ENCODE results near the gene STAC. TPM values are rescaled to one million over a fixed set of nuclear protein-coding genes. Genes with fewer than 3 reads are reported as not detected.
"Not testable (repeated sequence)": the region's sequence is repeated elsewhere in the genome, so short reads cannot be mapped to it uniquely, and the experiment has no call there.

STAC gene
- polyA plus RNA-seq, 4 donors = 0.52 to 1.1 TPM; not detected in 2

DNA sequence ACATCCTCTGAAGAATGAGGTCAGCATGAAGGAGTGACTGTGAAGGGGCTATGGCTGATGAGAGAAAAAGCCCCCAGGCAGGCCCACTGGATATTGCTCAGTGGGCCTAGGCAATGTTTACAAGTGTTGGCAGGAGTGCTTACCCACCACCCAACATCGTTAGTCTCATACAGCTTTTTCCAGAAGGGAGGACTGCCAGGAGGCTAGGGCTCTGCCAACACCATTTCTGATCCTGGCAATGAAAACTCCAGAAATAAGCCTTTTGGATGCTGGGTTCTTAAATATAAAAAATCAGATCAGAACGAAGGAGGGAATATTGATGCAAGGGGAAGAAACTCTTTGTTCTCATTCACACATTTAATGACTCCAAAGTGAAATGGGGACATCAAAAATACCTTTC lies 194.9 kb downstream of the STAC start:
- DNase-seq = no peak
- Histone ChIP-seq H3K9me3 (ENCODE audit: control insufficient read depth in 2 of 2, insufficient read depth in 1 of 2, low read depth in 1 of 2, low read length in 1 of 2) (peaks cover 0 to 13% of the 10 kb centered on the region in 2 donors), H3K36me3 (ENCODE audit: control insufficient read depth in 3 of 3, insufficient read depth in 2 of 3, low read depth in 1 of 3, low read length in 3 of 3) (no peaks in the 10 kb centered on the region), H3K27me3 (ENCODE audit: control insufficient read depth in 3 of 3, insufficient read depth in 3 of 3, low read length in 3 of 3) (no peaks in the 10 kb centered on the region), H3K27ac (ENCODE audit: low read depth in 1 of 3, low read length in 2 of 3) (no peak overlapping the region), H3K4me3 (ENCODE audit: low read depth in 1 of 3, low read length in 3 of 3) (no peak overlapping the region), H3K4me1 (ENCODE audit: control insufficient read depth in 3 of 3, insufficient read depth in 2 of 3, low read depth in 1 of 3, low read length in 2 of 3) (no peaks in the 10 kb centered on the region)
- 53 to 73% (median 65%) methylated on average over 2 of the region's 2 CpGs for WGBS, 3 donors
- FAIRE-seq = no peak

DNA sequence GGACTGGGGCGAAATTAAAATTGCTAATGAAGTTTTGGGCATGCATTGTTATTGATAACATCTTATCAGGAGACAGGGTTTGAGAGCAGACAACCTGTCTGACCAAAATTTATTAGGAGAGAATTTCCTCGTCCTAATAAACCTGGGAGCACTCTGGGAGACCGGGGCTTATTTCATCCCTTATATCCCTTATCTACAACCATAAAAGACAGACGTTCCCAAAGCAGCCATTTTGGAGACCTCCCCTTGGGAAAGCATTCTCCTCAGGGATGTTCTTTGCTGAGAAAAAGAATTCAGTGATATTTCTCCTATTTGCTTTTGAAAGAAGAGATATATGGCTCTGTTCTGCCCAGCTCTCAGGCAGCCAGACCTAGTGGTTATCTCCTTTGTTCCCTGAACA lies 198.1 kb downstream of the STAC start:
- not testable (repeated sequence) for FAIRE-seq; H3K27ac ChIP-seq (ENCODE audit: low read depth in 1 of 3, low read length in 2 of 3); H3K4me3 ChIP-seq (ENCODE audit: low read depth in 1 of 3, low read length in 3 of 3); H3K4me1 ChIP-seq (ENCODE audit: control insufficient read depth in 3 of 3, insufficient read depth in 2 of 3, low read depth in 1 of 3, low read length in 2 of 3); H3K36me3 ChIP-seq (ENCODE audit: control insufficient read depth in 3 of 3, insufficient read depth in 2 of 3, low read depth in 1 of 3, low read length in 3 of 3); DNase-seq; H3K27me3 ChIP-seq (ENCODE audit: control insufficient read depth in 3 of 3, insufficient read depth in 3 of 3, low read length in 3 of 3)
- H3K9me3 ChIP-seq (ENCODE audit: control insufficient read depth in 2 of 2, insufficient read depth in 1 of 2, low read depth in 1 of 2, low read length in 1 of 2) = peaks cover 0 to 27% of the 10 kb centered on the region in 2 donors
- whole genome bisulfite sequencing, 3 donors = 70 to 80% (median 78%) methylated on average over 4 of the region's 4 CpGs

- no peaks in the 10 kb centered on the region for H3K27me3 ChIP-seq (ENCODE audit: control insufficient read depth in 3 of 3, insufficient read depth in 3 of 3, low read length in 3 of 3)
- H3K9me3 ChIP-seq (ENCODE audit: control insufficient read depth in 2 of 2, insufficient read depth in 1 of 2, low read depth in 1 of 2, low read length in 1 of 2) = peaks cover 0 to 23% of the 10 kb centered on the region in 2 donors
- H3K27ac ChIP-seq (ENCODE audit: low read depth in 1 of 3, low read length in 2 of 3) = no peak overlapping the region
- FAIRE-seq (no peak), DNase-seq (no peak)
- no peaks in the 10 kb centered on the region for H3K4me1 ChIP-seq (ENCODE audit: control insufficient read depth in 3 of 3, insufficient read depth in 2 of 3, low read depth in 1 of 3, low read length in 2 of 3)
- WGBS, 3 donors = 36 to 50% (median 37%) methylated on average over 1 of the region's 1 CpG
- H3K4me3 ChIP-seq (ENCODE audit: low read depth in 1 of 3, low read length in 3 of 3) = no peak overlapping the region
- no peaks in the 10 kb centered on the region for H3K36me3 ChIP-seq (ENCODE audit: control insufficient read depth in 3 of 3, insufficient read depth in 2 of 3, low read depth in 1 of 3, low read length in 3 of 3)
Measured at GRCh38 chr3:36579746-36580145, 199.4 kb downstream of the STAC start.

- H3K27ac ChIP-seq (ENCODE audit: low read depth in 1 of 3, low read length in 2 of 3) = no peak overlapping the region
- H3K36me3 ChIP-seq (ENCODE audit: control insufficient read depth in 3 of 3, insufficient read depth in 2 of 3, low read depth in 1 of 3, low read length in 3 of 3) = no peaks in the 10 kb centered on the region
- no peak for FAIRE-seq
- DNase-seq = no peak
- 53 to 70% (median 64%) methylated on average over 2 of the region's 2 CpGs for WGBS, 3 donors
- H3K27me3 ChIP-seq (ENCODE audit: control insufficient read depth in 3 of 3, insufficient read depth in 3 of 3, low read length in 3 of 3) = no peaks in the 10 kb centered on the region
- peaks cover 0 to 26% of the 10 kb centered on the region in 2 donors for H3K9me3 ChIP-seq (ENCODE audit: control insufficient read depth in 2 of 2, insufficient read depth in 1 of 2, low read depth in 1 of 2, low read length in 1 of 2)
- H3K4me1 ChIP-seq (ENCODE audit: control insufficient read depth in 3 of 3, insufficient read depth in 2 of 3, low read depth in 1 of 3, low read length in 2 of 3) = no peaks in the 10 kb centered on the region
- H3K4me3 ChIP-seq (ENCODE audit: low read depth in 1 of 3, low read length in 3 of 3) = no peak overlapping the region
Measured at GRCh38 chr3:36580716-36581115, 200.4 kb downstream of the STAC start.

DNA sequence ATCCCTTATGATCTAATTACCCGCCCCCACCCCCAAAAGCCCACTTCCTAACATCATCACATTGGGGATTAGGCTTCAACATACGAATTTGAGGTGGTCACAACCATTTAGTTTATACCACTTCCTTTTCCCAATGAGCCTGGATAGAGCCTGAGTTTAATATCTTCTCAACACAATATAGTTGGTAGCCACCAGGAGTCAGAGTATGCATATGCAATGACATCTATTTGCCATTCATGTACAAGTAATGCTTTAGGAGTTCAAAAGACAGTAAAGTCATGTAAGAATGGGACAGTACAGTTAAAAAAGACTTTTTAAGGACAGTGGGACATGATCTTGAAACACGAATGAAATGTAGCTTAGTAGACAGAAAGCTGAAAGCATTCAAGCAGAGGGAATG lies 211.7 kb downstream of the STAC start:
- 54 to 72% (median 58%) methylated on average over 3 of the region's 3 CpGs for WGBS, 3 donors
- H3K36me3 ChIP-seq (ENCODE audit: control insufficient read depth in 3 of 3, insufficient read depth in 2 of 3, low read depth in 1 of 3, low read length in 3 of 3) = no peaks in the 10 kb centered on the region
- no peaks in the 10 kb centered on the region for H3K4me1 ChIP-seq (ENCODE audit: control insufficient read depth in 3 of 3, insufficient read depth in 2 of 3, low read depth in 1 of 3, low read length in 2 of 3)
- DNase-seq (no peak), FAIRE-seq (no peak)
- no peak overlapping the region for H3K4me3 ChIP-seq (ENCODE audit: low read depth in 1 of 3, low read length in 3 of 3)
- no peaks in the 10 kb centered on the region for H3K27me3 ChIP-seq (ENCODE audit: control insufficient read depth in 3 of 3, insufficient read depth in 3 of 3, low read length in 3 of 3)
- H3K9me3 ChIP-seq (ENCODE audit: control insufficient read depth in 2 of 2, insufficient read depth in 1 of 2, low read depth in 1 of 2, low read length in 1 of 2) = no peaks in the 10 kb centered on the region
- H3K27ac ChIP-seq (ENCODE audit: low read depth in 1 of 3, low read length in 2 of 3) = no peak overlapping the region

GRCh38 chr3:36595511-36595910 lies 215.2 kb downstream of the STAC start:
- Histone ChIP-seq H3K27me3 (ENCODE audit: control insufficient read depth in 3 of 3, insufficient read depth in 3 of 3, low read length in 3 of 3) (no peaks in the 10 kb centered on the region), H3K36me3 (ENCODE audit: control insufficient read depth in 3 of 3, insufficient read depth in 2 of 3, low read depth in 1 of 3, low read length in 3 of 3) (no peaks in the 10 kb centered on the region), H3K9me3 (ENCODE audit: control insufficient read depth in 2 of 2, insufficient read depth in 1 of 2, low read depth in 1 of 2, low read length in 1 of 2) (no peaks in the 10 kb centered on the region), H3K4me3 (ENCODE audit: low read depth in 1 of 3, low read length in 3 of 3) (no peak overlapping the region), H3K27ac (ENCODE audit: low read depth in 1 of 3, low read length in 2 of 3) (no peak overlapping the region), H3K4me1 (ENCODE audit: control insufficient read depth in 3 of 3, insufficient read depth in 2 of 3, low read depth in 1 of 3, low read length in 2 of 3) (no peaks in the 10 kb centered on the region)
- 78 to 85% (median 85%) methylated on average over 1 of the region's 1 CpG for WGBS, 3 donors
- DNase-seq = no peak
- FAIRE-seq = no peak

DNA sequence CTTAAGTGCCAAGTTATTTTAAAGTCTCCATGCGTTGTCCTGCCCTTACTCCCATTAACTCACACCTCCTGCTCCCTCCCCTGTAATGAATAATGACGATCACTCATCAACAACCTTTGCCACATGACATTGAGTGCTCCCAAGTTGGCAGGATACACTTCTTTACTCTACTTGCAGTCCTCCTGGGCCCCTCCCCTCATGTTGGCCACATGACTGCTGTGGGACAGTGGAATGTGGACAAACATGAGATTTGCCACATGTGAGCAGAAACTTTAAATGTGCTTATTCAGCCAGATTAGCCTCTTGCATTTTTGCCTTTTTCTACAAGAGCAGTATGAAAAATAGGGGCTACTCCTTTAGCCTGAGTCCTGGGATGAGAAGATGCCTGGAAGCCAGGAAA lies 216.1 kb downstream of the STAC start:
- no peaks in the 10 kb centered on the region for H3K36me3 ChIP-seq (ENCODE audit: control insufficient read depth in 3 of 3, insufficient read depth in 2 of 3, low read depth in 1 of 3, low read length in 3 of 3)
- H3K9me3 ChIP-seq (ENCODE audit: control insufficient read depth in 2 of 2, insufficient read depth in 1 of 2, low read depth in 1 of 2, low read length in 1 of 2) = no peaks in the 10 kb centered on the region
- no peak overlapping the region for H3K27ac ChIP-seq (ENCODE audit: low read depth in 1 of 3, low read length in 2 of 3)
- no peaks in the 10 kb centered on the region for H3K27me3 ChIP-seq (ENCODE audit: control insufficient read depth in 3 of 3, insufficient read depth in 3 of 3, low read length in 3 of 3)
- no peak overlapping the region for H3K4me3 ChIP-seq (ENCODE audit: low read depth in 1 of 3, low read length in 3 of 3)
- FAIRE-seq (no peak), DNase-seq (no peak)
- 68 to 81% (median 69%) methylated on average over 2 of the region's 2 CpGs for WGBS, 3 donors
- no peaks in the 10 kb centered on the region for H3K4me1 ChIP-seq (ENCODE audit: control insufficient read depth in 3 of 3, insufficient read depth in 2 of 3, low read depth in 1 of 3, low read length in 2 of 3)

DNA sequence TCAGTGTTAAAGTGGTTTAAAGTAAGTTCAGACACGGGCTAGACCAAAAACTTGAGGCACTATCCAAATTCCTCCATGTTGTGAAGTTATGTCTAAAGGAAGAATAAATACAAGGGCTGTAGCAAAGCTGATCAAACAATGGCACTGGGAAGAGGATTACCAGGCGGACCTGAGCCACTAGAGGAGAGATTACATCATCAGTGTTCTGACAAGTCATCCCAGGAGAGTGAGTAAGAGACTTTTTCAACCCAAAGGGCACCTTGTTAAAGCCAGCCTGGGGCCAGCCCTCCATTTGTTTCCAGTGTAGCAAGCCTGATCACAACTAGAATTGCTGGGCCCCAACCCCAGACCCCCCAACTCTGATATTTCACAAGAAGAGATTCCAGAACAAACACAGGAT lies 217.1 kb downstream of the STAC start:
- no peaks in the 10 kb centered on the region for H3K4me1 ChIP-seq (ENCODE audit: control insufficient read depth in 3 of 3, insufficient read depth in 2 of 3, low read depth in 1 of 3, low read length in 2 of 3)
- FAIRE-seq = no peak
- H3K9me3 ChIP-seq (ENCODE audit: control insufficient read depth in 2 of 2, insufficient read depth in 1 of 2, low read depth in 1 of 2, low read length in 1 of 2) = no peaks in the 10 kb centered on the region
- H3K27me3 ChIP-seq (ENCODE audit: control insufficient read depth in 3 of 3, insufficient read depth in 3 of 3, low read length in 3 of 3) = no peaks in the 10 kb centered on the region
- no peak overlapping the region for H3K4me3 ChIP-seq (ENCODE audit: low read depth in 1 of 3, low read length in 3 of 3)
- 47 to 65% (median 55%) methylated on average over 2 of the region's 2 CpGs for WGBS, 3 donors
- no peak overlapping the region for H3K27ac ChIP-seq (ENCODE audit: low read depth in 1 of 3, low read length in 2 of 3)
- H3K36me3 ChIP-seq (ENCODE audit: control insufficient read depth in 3 of 3, insufficient read depth in 2 of 3, low read depth in 1 of 3, low read length in 3 of 3) = no peaks in the 10 kb centered on the region
- DNase-seq = no peak
